Measurements from ENCODE around the gene FRMD4A. TPM values are rescaled to one million over a fixed set of nuclear protein-coding genes. Genes with fewer than 3 reads are reported as not detected.

The FRMD4A gene
- total and polyA plus RNA-seq, 8 donors = 6.9 to 25.3 (median 11.3) TPM

DNA sequence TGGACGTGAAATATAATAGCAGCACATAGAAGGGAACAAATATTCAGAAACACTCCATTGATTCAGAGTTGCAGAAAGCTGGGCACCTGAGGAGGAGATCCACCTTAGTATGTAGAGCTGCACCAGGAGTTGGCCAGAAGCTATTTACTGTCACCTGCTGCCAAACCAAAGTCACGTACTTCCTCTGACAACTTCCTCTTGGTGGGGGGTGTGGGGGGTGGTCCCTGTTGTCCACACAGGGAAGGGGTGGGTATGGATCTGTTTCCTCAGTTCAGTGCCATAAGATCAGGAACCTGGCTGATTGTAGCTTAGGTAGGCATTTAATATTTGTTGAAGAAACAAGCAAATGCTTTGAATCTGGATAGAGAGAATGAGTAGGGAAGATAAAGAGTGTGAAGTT lies 264.6 kb downstream of the FRMD4A start:
- peaks cover 0 to 4% (median 0%) of the 10 kb centered on the region in 4 donors for H3K4me1 ChIP-seq
- no peaks in the 10 kb centered on the region for H3K36me3 ChIP-seq
- 56 to 87% (median 67%) methylated on average over 2 of the region's 2 CpGs for WGBS, 5 donors
- intact Hi-C loops (cut with DNase I; ENCODE audit: low total_unique reads) = no loop called here
- no peak overlapping the region for H3K4me3 ChIP-seq
- H3K27ac ChIP-seq = no peak overlapping the region
- no peak for DNase-seq
- H3K27me3 ChIP-seq = no peaks in the 10 kb centered on the region
- H3K9me3 ChIP-seq = peaks cover 0 to 8% (median 2%) of the 10 kb centered on the region in 4 donors
- TF ChIP-seq, protein P1, sequence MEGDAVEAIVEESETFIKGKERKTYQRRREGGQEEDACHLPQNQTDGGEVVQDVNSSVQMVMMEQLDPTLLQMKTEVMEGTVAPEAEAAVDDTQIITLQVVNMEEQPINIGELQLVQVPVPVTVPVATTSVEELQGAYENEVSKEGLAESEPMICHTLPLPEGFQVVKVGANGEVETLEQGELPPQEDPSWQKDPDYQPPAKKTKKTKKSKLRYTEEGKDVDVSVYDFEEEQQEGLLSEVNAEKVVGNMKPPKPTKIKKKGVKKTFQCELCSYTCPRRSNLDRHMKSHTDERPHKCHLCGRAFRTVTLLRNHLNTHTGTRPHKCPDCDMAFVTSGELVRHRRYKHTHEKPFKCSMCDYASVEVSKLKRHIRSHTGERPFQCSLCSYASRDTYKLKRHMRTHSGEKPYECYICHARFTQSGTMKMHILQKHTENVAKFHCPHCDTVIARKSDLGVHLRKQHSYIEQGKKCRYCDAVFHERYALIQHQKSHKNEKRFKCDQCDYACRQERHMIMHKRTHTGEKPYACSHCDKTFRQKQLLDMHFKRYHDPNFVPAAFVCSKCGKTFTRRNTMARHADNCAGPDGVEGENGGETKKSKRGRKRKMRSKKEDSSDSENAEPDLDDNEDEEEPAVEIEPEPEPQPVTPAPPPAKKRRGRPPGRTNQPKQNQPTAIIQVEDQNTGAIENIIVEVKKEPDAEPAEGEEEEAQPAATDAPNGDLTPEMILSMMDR (IDR thresholded peaks at IDR 0.05) = no peak
- TF ChIP-seq POLR2AphosphoS5 (IDR thresholded peaks at IDR 0.05) (no peak), EP300 (IDR thresholded peaks at IDR 0.05) (no peak), POLR2A (IDR thresholded peaks at IDR 0.05) (no peak)

DNA sequence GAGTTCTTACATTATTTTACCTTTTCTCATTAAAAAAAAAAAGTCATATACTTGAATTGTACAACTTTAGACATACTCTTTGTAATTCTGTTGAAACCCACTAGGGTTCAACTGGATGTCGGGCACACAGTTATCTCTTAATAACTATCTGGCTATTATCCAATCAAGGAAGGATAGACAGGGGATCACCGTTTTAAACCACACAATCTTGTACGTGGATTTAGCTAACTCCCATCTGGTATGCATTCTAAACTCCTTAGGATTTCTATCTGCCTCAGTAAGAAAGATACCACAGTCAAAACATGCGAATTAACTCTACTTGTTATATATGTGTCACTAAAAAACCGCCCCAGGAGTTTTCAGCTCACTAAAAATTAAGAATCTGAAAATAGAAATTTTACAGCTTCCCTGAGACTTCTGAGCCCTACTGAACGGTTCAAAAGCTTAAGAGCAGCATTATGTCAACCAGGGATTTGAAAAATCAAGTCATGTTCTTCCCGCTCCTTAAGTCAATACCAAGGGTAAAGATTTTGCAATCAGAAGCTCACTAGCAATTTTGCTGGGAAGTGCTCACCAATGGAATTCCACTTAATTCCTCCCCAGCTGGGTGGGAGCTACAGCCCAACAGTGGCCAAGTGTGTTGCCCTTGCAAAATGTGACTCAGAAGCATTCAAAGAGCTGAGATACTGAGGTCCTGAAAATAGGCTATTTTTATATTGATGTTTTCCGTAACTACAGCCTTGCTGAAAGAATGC lies 267.0 kb downstream of the FRMD4A start:
- Histone ChIP-seq H3K27ac (peak overlapping the region in 2 of 5 donors; percentile 3 to 29), H3K4me1 (peaks cover 0 to 4% (median 0%) of the 10 kb centered on the region in 4 donors), H3K9me3 (peaks cover 0 to 8% (median 2%) of the 10 kb centered on the region in 4 donors), H3K4me3 (no peak overlapping the region), H3K36me3 (no peaks in the 10 kb centered on the region), H3K27me3 (no peaks in the 10 kb centered on the region)
- intact Hi-C loops (cut with DNase I; ENCODE audit: low total_unique reads) = no loop called here
- 64 to 72% (median 70%) methylated on average over 8 of the region's 8 CpGs for WGBS, 5 donors
- peak in 1 of 2 donors; percentile 41 for DNase-seq
- TF ChIP-seq POLR2AphosphoS5 (IDR thresholded peaks at IDR 0.05) (peak in 1 of 3 donors; percentile 55), POLR2A (IDR thresholded peaks at IDR 0.05) (no peak)

DNA sequence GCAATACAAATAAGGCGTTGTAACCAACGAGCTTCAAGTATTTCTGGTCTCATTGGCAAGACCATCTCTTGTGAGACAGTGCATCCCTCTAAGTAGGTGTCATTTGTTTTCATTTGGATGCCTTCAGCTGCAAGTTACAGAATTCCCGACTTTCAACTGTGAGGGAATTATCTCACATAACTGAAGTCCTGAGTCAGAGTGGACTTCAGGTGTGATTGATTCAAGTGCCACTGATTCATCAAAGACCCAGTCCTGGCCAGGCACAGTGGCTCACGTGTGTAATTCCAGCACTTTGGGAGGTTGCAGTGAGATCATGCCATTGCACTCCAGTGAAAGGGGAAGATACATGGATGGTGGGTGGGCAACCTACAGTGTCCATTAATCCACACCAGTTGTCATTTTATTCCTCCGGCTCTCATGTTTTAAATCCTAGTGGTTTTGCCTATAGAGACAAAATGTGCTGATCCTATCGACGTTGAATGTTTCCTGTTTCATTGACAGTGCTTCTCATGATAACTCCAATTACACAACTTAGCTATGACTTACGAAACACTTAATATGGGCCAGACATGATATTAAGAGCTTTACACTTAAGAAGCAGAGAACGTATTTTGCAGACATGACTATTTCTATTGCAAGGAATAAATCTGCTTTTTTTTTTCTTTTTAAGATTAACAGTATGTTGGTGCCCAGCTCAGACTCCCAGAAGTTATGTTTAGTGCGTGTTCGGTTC lies 268.0 kb downstream of the FRMD4A start:
- 84 to 88% (median 87%) methylated on average over 11 of the region's 11 CpGs for WGBS, 5 donors
- DNase-seq = no peak

DNA sequence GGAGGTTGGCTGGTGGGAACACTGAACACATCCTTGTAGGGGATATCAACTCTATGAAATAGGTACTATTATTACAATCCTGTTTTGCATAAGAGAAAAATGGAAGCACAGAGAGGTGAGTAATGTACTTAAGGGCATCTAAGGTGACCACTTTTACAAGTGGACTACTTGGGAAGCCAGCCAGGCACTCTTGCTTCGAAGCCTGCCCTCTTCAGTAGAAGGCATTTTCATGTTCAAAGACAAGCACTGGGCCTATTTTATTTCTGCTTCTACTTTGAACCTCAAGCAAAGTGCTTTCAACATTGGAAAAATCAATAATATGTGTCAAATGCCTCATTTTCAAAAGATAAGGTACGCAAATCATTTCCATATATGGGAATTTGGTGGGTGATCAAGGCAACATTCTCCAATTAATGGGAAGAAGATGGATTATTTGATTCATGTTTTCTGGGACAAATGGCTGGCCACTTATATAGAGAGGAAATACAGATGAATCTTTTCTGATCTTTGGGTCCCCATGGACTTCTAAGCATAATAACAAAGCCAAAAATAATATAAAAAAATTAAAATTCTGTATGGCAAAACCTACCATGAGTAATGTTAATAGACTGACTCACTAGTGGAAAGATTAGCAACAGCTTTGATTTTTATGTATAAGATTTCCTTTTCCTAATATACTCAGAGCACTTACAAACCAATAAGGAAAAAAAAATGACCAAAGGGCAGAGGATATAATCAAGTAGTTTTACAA lies 270.2 kb downstream of the FRMD4A start:
- no peaks in the 10 kb centered on the region for H3K36me3 ChIP-seq
- TF ChIP-seq EP300 (IDR thresholded peaks at IDR 0.05) (no peak), POLR2AphosphoS5 (IDR thresholded peaks at IDR 0.05) (no peak), POLR2A (IDR thresholded peaks at IDR 0.05) (no peak)
- TF ChIP-seq, protein P1 (IDR thresholded peaks at IDR 0.05) = no peak
- no peaks in the 10 kb centered on the region for H3K27me3 ChIP-seq
- no peak for DNase-seq
- 69 to 78% (median 75%) methylated on average over 2 of the region's 2 CpGs for WGBS, 5 donors
- intact Hi-C loops (cut with DNase I; ENCODE audit: low total_unique reads) = no loop called here
- no peak overlapping the region for H3K4me3 ChIP-seq
- H3K27ac ChIP-seq = no peak overlapping the region
- peaks cover 0 to 4% (median 0%) of the 10 kb centered on the region in 4 donors for H3K4me1 ChIP-seq
- no peaks in the 10 kb centered on the region for H3K9me3 ChIP-seq

More for the DNA sequence above, 268.0 kb downstream of the FRMD4A start:
- TF ChIP-seq POLR2A (IDR thresholded peaks at IDR 0.05) (no peak), EP300 (IDR thresholded peaks at IDR 0.05) (no peak), POLR2AphosphoS5 (IDR thresholded peaks at IDR 0.05) (no peak)
- TF ChIP-seq, protein P1 (IDR thresholded peaks at IDR 0.05) = no peak
- Histone ChIP-seq H3K27ac (no peak overlapping the region), H3K27me3 (no peaks in the 10 kb centered on the region), H3K9me3 (peaks cover 0 to 4% (median 1%) of the 10 kb centered on the region in 4 donors), H3K36me3 (no peaks in the 10 kb centered on the region), H3K4me3 (no peak overlapping the region), H3K4me1 (peaks cover 0 to 4% (median 0%) of the 10 kb centered on the region in 4 donors)
- intact Hi-C loops (cut with DNase I; ENCODE audit: low total_unique reads) = no loop called here

Measured in stomach (tissue), 9 donors.